Measurements from ENCODE around the gene C19orf85. TPM values are rescaled to one million over a fixed set of nuclear protein-coding genes. Genes with fewer than 3 reads are reported as not detected.

Gene C19orf85
- total and polyA plus RNA-seq, 10 of the 15 experiments (the other 5 are each of a cell fraction or from before 2014, with no cell fraction given), result not detected

GRCh38 chr19:55462722-55463121, 1.8 kb downstream of the C19orf85 start (continued):
- TF ChIP-seq SKIL (IDR thresholded peaks at IDR 0.05; ENCODE audit: low read depth, poor library complexity, severe bottlenecking) (no peak), ZNF622 (IDR thresholded peaks at IDR 0.05) (no peak)

GRCh38 chr19:55461974-55462626, 2.5 kb downstream of the C19orf85 start:
- no peak for FAIRE-seq
- no peak for ATAC-seq
- H3K27me3 ChIP-seq (replicated peaks in 1 of 2; ENCODE audit: control insufficient read depth in 2 of 2, insufficient read depth in 2 of 2, low read length in 1 of 2), result no peaks in the 10 kb centered on the region
- in situ Hi-C loops (cut with MboI) (no loop called here), intact Hi-C loops (cut with micrococcal nuclease; ENCODE audit: unreplicated experiment) (no loop called here)
- DNase-seq (ENCODE audit: low read depth, low spot score), result no peak
- peak overlapping the region; percentile 77 for H3K4me3 ChIP-seq
- ChIA-PET SMC1A (ENCODE audit: uncharacterized antibody, unreplicated experiment) (interaction anchor here (0.6 to 1.1 kb wide), 7 partner anchors 14 to 186 kb away, joined by 3 to 5 read pairs (median 3); partner anchors contain the start of genes NAT14 and ZNF628), CTCF (interaction anchor here (0.6 to 2.5 kb wide), 7 partner anchors 13 to 303 kb away, joined by 3 to 33 read pairs (median 3); partner anchors contain the start of gene NAT14), RAD21 (ENCODE audit: unreplicated experiment) (interaction anchor here (0.6 to 1.0 kb wide), 11 partner anchors 14 to 843 kb away, joined by 3 to 12 read pairs (median 3); partner anchors contain the start of genes NAT14 and ZNF628), POLR2A (interaction anchor here (0.5 to 1.1 kb wide), 9 partner anchors 15 to 495 kb away, joined by 3 to 14 read pairs (median 3); partner anchors contain the start of genes FIZ1, KMT5C, UBE2S and ZNF628)
- no peaks in the 10 kb centered on the region for H3K9me3 ChIP-seq (replicated peaks; ENCODE audit: control insufficient read depth, insufficient read depth, low read length)
- peak overlapping the region; percentile 95 for H2AFZ ChIP-seq (ENCODE audit: control insufficient read depth, low read depth, low read length)
- BruUV-seq (replicated peaks), result TSS peak; percentile 94
- peak overlapping the region; percentile 75 for H3K4me2 ChIP-seq (ENCODE audit: control insufficient read depth, insufficient read depth)
- H3K27ac ChIP-seq (ENCODE audit: control insufficient read depth, insufficient read depth), result peak overlapping the region; percentile 59
- 10% methylated on average over 26 of the region's 27 CpGs for whole genome bisulfite sequencing (ENCODE audit: insufficient coverage, insufficient replicate concordance, low lambda C conversion rate, missing lambda C conversion rate)
- peak overlapping the region; percentile 74 for H3K9ac ChIP-seq (ENCODE audit: control insufficient read depth, insufficient read depth, low read length)
- H4K20me1 ChIP-seq (ENCODE audit: control insufficient read depth, insufficient read depth), result no peaks in the 10 kb centered on the region; the same call in 1 of the 2 replicates
- H3K36me3 ChIP-seq (ENCODE audit: control insufficient read depth in 2 of 2, insufficient read depth in 2 of 2, low read length in 1 of 2), result no peaks in the 10 kb centered on the region; a peak in 1 of 4 replicates
- peaks cover 9% of the 10 kb centered on the region for H3K79me2 ChIP-seq (ENCODE audit: control insufficient read depth, insufficient read depth, low read length)
- H3K4me1 ChIP-seq (ENCODE audit: control insufficient read depth, insufficient read depth, low read length), result no peaks in the 10 kb centered on the region
- TF ChIP-seq BCL11A (IDR thresholded peaks at IDR 0.05; ENCODE audit: low read depth, low read length) (no peak), ZBED1 (IDR thresholded peaks at IDR 0.05; ENCODE audit: borderline replicate concordance) (no peak), SMAD1 (IDR thresholded peaks at IDR 0.05; ENCODE audit: low read depth, partially characterized antibody) (no peak), YY1 (IDR thresholded peaks at IDR 0.05; ENCODE audit: low read depth, low read length) (no peak), SMARCA5 (IDR thresholded peaks at IDR 0.05) (peak; percentile 50; the same call in 1 of the 2 replicates), CHD2 (IDR thresholded peaks at IDR 0.05; ENCODE audit: borderline replicate concordance, low read depth, low read length) (no peak), BHLHE40 (IDR thresholded peaks at IDR 0.05; ENCODE audit: borderline replicate concordance in 1 of 2, low read depth in 2 of 2, low read length in 1 of 2) (no peak), RUNX3 (IDR thresholded peaks at IDR 0.05; ENCODE audit: low read length) (0 out of 2 replicates have a peak, but pooled peaks have one; percentile 5), FOS (IDR thresholded peaks at IDR 0.05; ENCODE audit: borderline replicate concordance, extremely low read depth, insufficient read length) (no peak), ZNF24 (IDR thresholded peaks at IDR 0.05) (no peak), LARP7 (IDR thresholded peaks at IDR 0.05) (0 out of 2 replicates have a peak, but pooled peaks have one; percentile 39), ZNF687 (IDR thresholded peaks at IDR 0.05) (0 out of 2 replicates have a peak, but pooled peaks have one; percentile 21), RB1 (IDR thresholded peaks at IDR 0.05; ENCODE audit: borderline replicate concordance) (no peak), NBN (IDR thresholded peaks at IDR 0.05) (peak; percentile 21; the same call in 1 of the 2 replicates), MEF2B (IDR thresholded peaks at IDR 0.05; ENCODE audit: partially characterized antibody, poor library complexity, severe bottlenecking) (no peak)

Data from GM12878 (cell line).